PC-3 (cell line): Measurements from ENCODE around the gene TMEM60. TPM values are rescaled to one million over a fixed set of nuclear protein-coding genes. Genes with fewer than 3 reads are reported as not detected.

Experiments used
- ATAC-seq: fragments of 200-7000 bp; cut with Tn5 transposase; 2 replicates; pipeline ENCODE4 v1.9.1; 2020; ENCODE audit warnings: mild to moderate bottlenecking, moderate library complexity
- BruUV-seq: library from RNA; stranded (reverse); fragments of 400-500 nt; replicated peaks from 2 replicates; lab custom pipeline; 2021; lab: Mats Ljungman, UMichigan
- CTCF ChIA-PET: fragments of 300-600 bp; sonication (Branson Sonifier 250); formaldehyde crosslinking; loops from one replicate; lab custom pipeline; 2022; ENCODE audit warnings: antibody characterized with exemption; lab: Charles Lee
- POLR2A ChIA-PET: fragments of 300-600 bp; sonication (Branson Sonifier 250); formaldehyde crosslinking; loops from one replicate; lab custom pipeline; 2022; ENCODE audit warnings: antibody characterized with exemption; ENCODE audit not compliant: unreplicated experiment; lab: Charles Lee
- DNase-seq: peaks from one replicate; pipeline ENCODE4 v3.0.0-alpha.2; 2015
- H2AFZ ChIP-seq: fragments of 300-600 bp; sonication (generic); 2 replicates; pipeline ENCODE4 v1.6.0; 2016; ENCODE audit warnings: antibody characterized with exemption, low read length
- H3F3A ChIP-seq: fragments of 300-600 bp; sonication (generic); one replicate; pipeline ENCODE4 v1.6.0; 2017; ENCODE audit warnings: antibody characterized with exemption, low read length, control low read depth, mild to moderate bottlenecking; ENCODE audit not compliant: unreplicated experiment
- H3K27ac ChIP-seq: fragments of 300-600 bp; sonication (generic); 2 replicates; pipeline ENCODE4 v1.5.1; 2016; ENCODE audit warnings: mild to moderate bottlenecking, low read length
- H3K27me3 ChIP-seq: fragments of 300-600 bp; sonication (generic); 2 replicates; pipeline ENCODE4 v1.6.1; 2016; ENCODE audit warnings: low read length, mixed read lengths
- H3K36me3 ChIP-seq: fragments of 300-600 bp; sonication (generic); 2 replicates; pipeline ENCODE4 v1.6.1; 2016; ENCODE audit warnings: low read depth, mixed run types, low read length, mixed read lengths
- H3K4me1 ChIP-seq: fragments of 300-600 bp; sonication (generic); 2 replicates; pipeline ENCODE4 v1.5.1; 2016; ENCODE audit warnings: low read length; ENCODE audit not compliant: insufficient read depth
- H3K4me2 ChIP-seq: fragments of 300-600 bp; sonication (generic); 2 replicates; pipeline ENCODE4 v1.6.0; 2016; ENCODE audit warnings: low read length
- H3K4me3 ChIP-seq: fragments of 300-600 bp; sonication (generic); 2 replicates; pipeline ENCODE4 v1.5.1; 2016; ENCODE audit warnings: mild to moderate bottlenecking, low read length, mixed read lengths
- H3K79me2 ChIP-seq: fragments of 300-600 bp; sonication (generic); 2 replicates; pipeline ENCODE4 v1.6.1; 2017; ENCODE audit warnings: low read length, mixed read lengths
- H3K9ac ChIP-seq: fragments of 300-600 bp; sonication (generic); 2 replicates; pipeline ENCODE4 v1.6.0; 2016; ENCODE audit warnings: mild to moderate bottlenecking, low read length
- H3K9me2 ChIP-seq: fragments of 300-600 bp; sonication (generic); replicated peaks from 2 replicates; pipeline ENCODE4 v1.6.1; 2016; ENCODE audit warnings: mixed run types, low read length, mixed read lengths
- H3K9me3 ChIP-seq: fragments of 300-600 bp; sonication (generic); 2 replicates; pipeline ENCODE4 v1.6.1; 2016; ENCODE audit warnings: low read length, mixed read lengths
- H4K20me1 ChIP-seq: fragments of 300-600 bp; sonication (generic); 2 replicates; pipeline ENCODE4 v1.6.1; 2016; ENCODE audit warnings: low read length, mixed read lengths
- CTCF ChIP-seq: fragments of 300-600 bp; sonication (generic); conservative IDR thresholded peaks from 2 replicates; pipeline ENCODE4 v1.5.1; 2017; ENCODE audit warnings: antibody characterized with exemption, low read depth, mild to moderate bottlenecking, low read length
- EZH2 ChIP-seq: fragments of 300-600 bp; sonication (generic); IDR thresholded peaks from one replicate; pipeline ENCODE4 v1.6.1; 2017; ENCODE audit warnings: antibody characterized with exemption, mild to moderate bottlenecking, low read length; ENCODE audit not compliant: unreplicated experiment
- EZH2phosphoT487 ChIP-seq: fragments of 300-600 bp; sonication (generic); IDR thresholded peaks from 2 replicates; pipeline ENCODE4 v1.6.1; 2018; ENCODE audit warnings: mild to moderate bottlenecking, antibody characterized with exemption, low read length, borderline replicate concordance
- intact Hi-C: fragments of 100-400 bp; cut with micrococcal nuclease; formaldehyde crosslinking; loops from 2 replicates; pipeline ENCODE4 v1.9.0; 2023
- total RNA-seq: library from RNA; depleted of rRNA; stranded (reverse); fragments of >200 nt; gene quantifications from 2 replicates; pipeline ENCODE4 v1.2.3, GENCODE V29; 2014

Gene TMEM60
- total RNA-seq, 1 experiment from 2014 or later = 8.1 TPM

GRCh38 chr7:77830649-77831355, 32.6 kb upstream of the TMEM60 start:
- Histone ChIP-seq H3K4me1 (peaks cover 7% of the 10 kb centered on the region; the same call in 1 of the 2 replicates), H3K27ac (no peak overlapping the region), H3K4me3 (no peak overlapping the region), H3K27me3 (no peaks in the 10 kb centered on the region), H3K36me3 (no peaks in the 10 kb centered on the region), H3K9me3 (no peaks in the 10 kb centered on the region), H3K4me2 (no peak overlapping the region), H3K9ac (no peak overlapping the region), H3K79me2 (no peaks in the 10 kb centered on the region), H2AFZ (no peak overlapping the region), H4K20me1 (no peaks in the 10 kb centered on the region), H3F3A (no peaks in the 10 kb centered on the region), H3K9me2 (no peaks in the 10 kb centered on the region)
- no peak for DNase-seq
- ATAC-seq = no peak
- ChIA-PET POLR2A (no interaction called here), CTCF (no interaction called here)
- no TSS peak for BruUV-seq
- intact Hi-C loops = no loop called here
- TF ChIP-seq EZH2phosphoT487 (no peak), EZH2 (no peak), CTCF (no peak)

- Histone ChIP-seq H4K20me1 (no peaks in the 10 kb centered on the region), H3K9me2 (no peaks in the 10 kb centered on the region), H3K4me2 (no peak overlapping the region), H3K4me1 (no peaks in the 10 kb centered on the region; the same call in 1 of the 2 replicates), H3K4me3 (no peak overlapping the region), H3F3A (no peaks in the 10 kb centered on the region), H3K9ac (no peak overlapping the region), H3K27ac (no peak overlapping the region), H3K9me3 (no peaks in the 10 kb centered on the region), H3K79me2 (no peaks in the 10 kb centered on the region), H3K27me3 (no peaks in the 10 kb centered on the region), H3K36me3 (no peaks in the 10 kb centered on the region), H2AFZ (no peak overlapping the region)
- TF ChIP-seq EZH2phosphoT487 = no peak
- TF ChIP-seq CTCF = no peak
- intact Hi-C loops = no loop called here
- ChIA-PET CTCF (no interaction called here), POLR2A (no interaction called here)
- ATAC-seq = peak; percentile 38; the same call in 1 of the 2 replicates
- BruUV-seq = no TSS peak
- DNase-seq = no peak
Observed at GRCh38 chr7:77827999-77828398, 29.8 kb upstream of the TMEM60 start.

- no peak overlapping the region for H3K4me2 ChIP-seq
- H3K4me1 ChIP-seq = no peaks in the 10 kb centered on the region; the same call in 1 of the 2 replicates
- BruUV-seq = no TSS peak
- ChIA-PET CTCF (no interaction called here), POLR2A (no interaction called here)
- intact Hi-C loops = no loop called here
- TF ChIP-seq CTCF (no peak), EZH2phosphoT487 (no peak), EZH2 (no peak)
- H3K9me2 ChIP-seq = no peaks in the 10 kb centered on the region
- H2AFZ ChIP-seq = no peak overlapping the region
- H3K9me3 ChIP-seq = no peaks in the 10 kb centered on the region
- no peak overlapping the region for H3K4me3 ChIP-seq
- no peaks in the 10 kb centered on the region for H3K79me2 ChIP-seq
- H3K27ac ChIP-seq = no peak overlapping the region
- no peaks in the 10 kb centered on the region for H3F3A ChIP-seq
- H4K20me1 ChIP-seq = no peaks in the 10 kb centered on the region
- H3K36me3 ChIP-seq = peaks cover under 1% of the 10 kb centered on the region; the same call in 1 of the 2 replicates
- H3K27me3 ChIP-seq = no peaks in the 10 kb centered on the region
- ATAC-seq = no peak
- H3K9ac ChIP-seq = no peak overlapping the region
- no peak for DNase-seq
Observed at GRCh38 chr7:77826300-77826699, 28.1 kb upstream of the TMEM60 start.
